Mucosa of descending colon (tissue), 3 donors: Measurements from ENCODE around the gene OGFRL1. TPM values are rescaled to one million over a fixed set of nuclear protein-coding genes. Genes with fewer than 3 reads are reported as not detected.
A peak's percentile ranks its signal among the peaks of the same experiment; 100 is the strongest.

Source experiments
- ATAC-seq: fragments of 200-7000 bp; cut with Tn5 transposase; one replicate; pipeline ENCODE4 v1.9.1; 2020; ENCODE audit warnings: mild to moderate bottlenecking, moderate library complexity
- DNase-seq, 3 donors: peaks; one replicate each; pipeline ENCODE4 v3.0.0-alpha.2; 2020
- H3K36me3 ChIP-seq: fragments of 200-600 bp; one replicate; pipeline ENCODE4 v1.8.0; 2021; ENCODE audit warnings: low read depth, mild to moderate bottlenecking
- H3K4me1 ChIP-seq: fragments of 200-600 bp; one replicate; pipeline ENCODE4 v1.8.0; 2021; ENCODE audit warnings: low read depth, mild to moderate bottlenecking
- H3K4me3 ChIP-seq: fragments of 200-600 bp; one replicate; pipeline ENCODE4 v1.8.0; 2021; ENCODE audit warnings: mild to moderate bottlenecking
- H3K9me3 ChIP-seq: fragments of 200-600 bp; one replicate; pipeline ENCODE4 v1.8.0; 2021; ENCODE audit warnings: mild to moderate bottlenecking
- CTCF ChIP-seq: fragments of 200-600 bp; IDR thresholded peaks from one replicate; pipeline ENCODE4 v1.8.0; 2022; ENCODE audit warnings: antibody characterized with exemption, mild to moderate bottlenecking
- intact Hi-C, 2 donors: fragments of 100-400 bp; cut with DNase I in 1 of 2; cut with micrococcal nuclease in 1 of 2; formaldehyde crosslinking; loops; one replicate each; pipeline versions ENCODE4 v1.11.0 to v1.11.1; 2022; cut with DNase I, micrococcal nuclease
- total RNA-seq, 3 donors: library from RNA; stranded (reverse); fragmentation: NEBNext Ultra II Directional in 2 of 3; extraction: Animal tissue kit (Norgen Biotek cat#: 25700) in 2 of 3; gene quantifications; one replicate each; pipeline versions ENCODE4 v1.2.1 to v1.2.4, GENCODE V29; 2021 to 2023
- donor health status: DM: no; HTN: no; CAD: no; lungs with moderate emphysema.
- donor health status: DM: no; HTN: no; CAD: no.
- donor health status: DM: no; HTN: yes; CAD: no.

The OGFRL1 gene
- total RNA-seq, 3 donors from 2014 or later = 2.7 to 19.7 (median 6.6) TPM

- no peaks in the 10 kb centered on the region for H3K4me1 ChIP-seq
- no peak for TF ChIP-seq CTCF
- no peaks in the 10 kb centered on the region for H3K36me3 ChIP-seq
- no peaks in the 10 kb centered on the region for H3K9me3 ChIP-seq
- ATAC-seq (no peak), DNase-seq (no peak)
- intact Hi-C loops = no loop called here
- no peak overlapping the region for H3K4me3 ChIP-seq
Measured at GRCh38 chr6:71310261-71310660, 21.6 kb downstream of the OGFRL1 start.

- H3K4me3 ChIP-seq = no peak overlapping the region
- intact Hi-C loops = no loop called here
- no peaks in the 10 kb centered on the region for H3K9me3 ChIP-seq
- no peaks in the 10 kb centered on the region for H3K36me3 ChIP-seq
- TF ChIP-seq CTCF = no peak
- no peaks in the 10 kb centered on the region for H3K4me1 ChIP-seq
- DNase-seq = no peak
- no peak for ATAC-seq
Measured at GRCh38 chr6:71312089-71312488, 23.5 kb downstream of the OGFRL1 start.

- Histone ChIP-seq H3K36me3 (no peaks in the 10 kb centered on the region), H3K4me1 (no peaks in the 10 kb centered on the region), H3K4me3 (no peak overlapping the region), H3K9me3 (no peaks in the 10 kb centered on the region)
- no peak for TF ChIP-seq CTCF
- ATAC-seq (no peak), DNase-seq (no peak)
- intact Hi-C loops = no loop called here
Measured at GRCh38 chr6:71317441-71317840, 28.8 kb downstream of the OGFRL1 start.

- no peak for ATAC-seq
- H3K4me1 ChIP-seq = no peaks in the 10 kb centered on the region
- intact Hi-C loops = no loop called here
- DNase-seq = no peak
- TF ChIP-seq CTCF = no peak
- H3K36me3 ChIP-seq = no peaks in the 10 kb centered on the region
- H3K4me3 ChIP-seq = no peak overlapping the region
- no peaks in the 10 kb centered on the region for H3K9me3 ChIP-seq
Measured at GRCh38 chr6:71320041-71320440, 31.4 kb downstream of the OGFRL1 start.

GRCh38 chr6:71321314-71321713, 32.7 kb downstream of the OGFRL1 start:
- TF ChIP-seq CTCF = no peak
- ATAC-seq = no peak
- intact Hi-C loops = no loop called here

GRCh38 chr6:71324194-71324785, 35.7 kb downstream of the OGFRL1 start:
- no peak for TF ChIP-seq CTCF
- H3K9me3 ChIP-seq = no peaks in the 10 kb centered on the region
- no peaks in the 10 kb centered on the region for H3K4me1 ChIP-seq
- ATAC-seq (no peak), DNase-seq (peak in 1 of 3 donors; percentile 31)
- no peaks in the 10 kb centered on the region for H3K36me3 ChIP-seq
- intact Hi-C loops = no loop called here
- H3K4me3 ChIP-seq = no peak overlapping the region

More at GRCh38 chr6:71321314-71321713, 32.7 kb downstream of the OGFRL1 start:
- no peak overlapping the region for H3K4me3 ChIP-seq
- DNase-seq = no peak
- H3K4me1 ChIP-seq = no peaks in the 10 kb centered on the region
- no peaks in the 10 kb centered on the region for H3K9me3 ChIP-seq
- H3K36me3 ChIP-seq = no peaks in the 10 kb centered on the region
